Measurements from ENCODE around the gene GRM7.

Gene GRM7

GRCh38 chr3:6971933-6972332 is 111.0 kb downstream of the GRM7 start:
- no peak for DNase-seq (ENCODE audit: low read depth)

DNA sequence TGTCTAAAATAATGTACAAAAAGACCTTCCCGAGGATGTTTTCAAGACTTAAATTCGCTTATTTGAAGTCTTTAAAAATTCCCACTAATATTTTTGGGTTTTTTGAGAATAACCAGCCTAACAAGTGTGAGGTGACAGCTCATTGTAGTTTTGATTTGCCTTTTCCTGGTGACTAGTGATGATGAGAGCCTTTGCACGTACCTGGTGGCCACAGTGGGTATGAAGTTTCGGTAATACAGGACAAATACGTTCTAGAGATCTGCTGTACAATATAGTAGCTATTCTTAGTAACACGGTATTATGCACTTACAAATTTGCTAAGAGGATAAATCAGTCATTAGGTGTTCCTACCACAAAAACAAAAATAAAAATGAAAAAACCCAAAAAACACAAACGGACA is 124.9 kb downstream of the GRM7 start:
- DNase-seq (ENCODE audit: low read depth) = no peak

DNA sequence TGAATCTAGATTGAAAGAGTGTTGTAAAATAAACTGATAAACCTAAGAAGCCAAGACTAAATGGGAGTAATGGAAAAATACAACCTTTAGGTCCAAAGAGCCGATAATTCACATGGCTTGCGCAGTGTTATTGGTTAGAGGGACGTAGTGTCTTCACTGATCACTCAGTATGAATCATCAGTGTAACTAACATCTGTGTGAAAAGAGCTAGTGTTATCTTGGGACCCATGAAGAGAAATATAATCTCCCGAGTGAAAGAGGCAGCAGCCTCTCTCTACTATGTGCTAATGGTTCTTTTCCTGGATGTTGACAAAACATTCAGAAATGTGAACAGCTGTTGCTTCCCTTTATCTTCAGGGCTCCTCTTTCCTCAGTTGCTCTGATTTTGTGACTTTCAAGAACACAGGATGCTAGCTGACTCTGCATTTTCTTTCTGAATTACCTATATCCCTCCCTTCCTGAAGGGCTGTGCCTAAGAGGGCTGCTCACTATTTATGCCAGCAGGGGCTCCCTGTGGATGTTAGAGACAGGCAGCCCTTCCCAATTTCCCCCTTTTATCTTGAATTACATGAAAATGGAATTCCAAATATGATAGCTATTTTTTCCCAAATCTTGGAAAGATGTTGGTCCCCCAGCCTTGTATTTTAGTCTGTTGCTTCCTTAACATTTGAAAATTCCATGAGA is 128.8 kb downstream of the GRM7 start:
- no peak for DNase-seq (ENCODE audit: low read depth)

GRCh38 chr3:6994081-6994668 is 133.3 kb downstream of the GRM7 start:
- DNase-seq (ENCODE audit: low read depth) = no peak

DNA sequence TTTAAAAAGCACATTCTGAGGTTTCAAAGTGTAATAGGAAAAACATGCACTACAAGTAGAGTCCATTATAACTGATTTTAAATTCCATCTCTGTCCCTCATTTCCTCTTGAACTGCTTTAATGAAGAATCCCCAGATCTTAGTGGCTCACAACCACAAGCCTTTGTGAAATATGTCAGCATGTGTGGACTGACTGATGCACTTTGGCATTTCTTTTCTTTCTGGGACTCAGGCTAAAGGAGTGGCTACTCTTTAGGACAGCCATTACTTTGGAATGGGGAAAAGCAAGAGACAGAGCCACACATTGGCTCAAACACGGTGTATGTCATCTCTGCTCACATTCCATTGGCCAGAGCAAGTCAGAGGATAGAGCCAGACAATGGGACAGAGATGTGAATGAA is 139.6 kb downstream of the GRM7 start:
- no peak for DNase-seq (ENCODE audit: low read depth)

- no peak for DNase-seq (ENCODE audit: low read depth)
These were observed 140.5 kb downstream of the GRM7 start for GRCh38 chr3:7001370-7001769.

GRCh38 chr3:7015683-7016440 is 154.9 kb downstream of the GRM7 start:
- no peak for DNase-seq (ENCODE audit: low read depth)

- no peak for DNase-seq (ENCODE audit: low read depth)
These were observed 164.8 kb downstream of the GRM7 start for GRCh38 chr3:7025581-7026300.

DNA sequence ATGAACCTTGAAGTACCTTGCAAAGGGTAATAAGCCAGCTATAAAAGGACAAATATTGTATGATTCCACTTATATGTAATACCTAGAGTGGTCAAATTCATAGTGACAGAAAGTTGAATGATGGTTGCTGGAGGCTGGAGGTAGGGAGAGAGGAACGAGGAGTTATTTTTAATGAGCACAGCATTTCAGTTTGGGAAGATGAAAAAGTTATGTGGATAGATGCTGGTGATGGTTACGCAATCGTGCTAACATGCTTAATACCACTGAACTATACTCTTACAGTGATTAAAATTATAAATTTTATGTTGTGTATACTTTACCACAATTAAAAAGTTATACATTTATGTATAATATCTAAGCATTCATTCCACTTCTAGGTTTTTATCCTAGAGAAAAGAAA is 168.6 kb downstream of the GRM7 start:
- DNase-seq (ENCODE audit: low read depth) = no peak

DNA sequence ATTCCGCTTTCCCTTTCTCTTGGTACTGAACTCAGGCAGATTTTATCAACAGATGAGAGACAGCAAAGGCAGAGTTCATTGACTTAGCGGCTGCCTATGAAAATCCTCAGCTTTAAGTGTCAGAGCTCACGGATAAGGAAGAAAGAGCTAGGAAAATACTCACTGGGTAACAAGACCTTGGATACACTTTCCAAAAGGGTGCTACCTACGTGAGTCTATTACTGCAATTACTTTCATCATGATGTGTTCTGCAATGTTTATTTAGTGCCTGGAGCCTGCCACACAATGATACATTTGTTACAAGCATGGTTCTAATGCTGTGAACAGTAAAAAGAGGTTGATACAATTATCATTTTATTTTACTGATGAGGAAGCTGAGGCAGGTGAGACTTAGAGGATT is 177.5 kb downstream of the GRM7 start:
- DNase-seq (ENCODE audit: low read depth) = no peak

GRCh38 chr3:7062714-7063113 is 201.8 kb downstream of the GRM7 start:
- no peak for DNase-seq (ENCODE audit: low read depth)

DNA sequence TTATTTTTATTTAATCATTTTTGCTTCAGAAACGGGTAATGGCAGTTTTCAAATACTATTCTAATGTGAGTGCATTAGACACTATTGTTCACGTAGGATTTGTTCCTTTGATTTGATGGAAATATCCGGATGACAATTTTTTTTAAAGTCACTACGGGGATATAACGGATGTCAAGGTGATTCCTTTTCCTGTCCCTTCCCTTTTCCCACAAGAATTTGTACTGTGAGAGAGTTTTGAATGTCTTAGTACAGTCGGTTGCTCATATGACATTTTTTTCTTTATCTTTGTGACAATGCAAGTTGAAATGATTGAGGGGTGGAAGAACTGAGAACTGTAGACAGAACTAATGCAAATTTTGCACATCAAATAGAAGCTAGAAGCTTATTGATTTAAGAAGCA is 209.5 kb downstream of the GRM7 start:
- DNase-seq (ENCODE audit: low read depth) = no peak

DNA sequence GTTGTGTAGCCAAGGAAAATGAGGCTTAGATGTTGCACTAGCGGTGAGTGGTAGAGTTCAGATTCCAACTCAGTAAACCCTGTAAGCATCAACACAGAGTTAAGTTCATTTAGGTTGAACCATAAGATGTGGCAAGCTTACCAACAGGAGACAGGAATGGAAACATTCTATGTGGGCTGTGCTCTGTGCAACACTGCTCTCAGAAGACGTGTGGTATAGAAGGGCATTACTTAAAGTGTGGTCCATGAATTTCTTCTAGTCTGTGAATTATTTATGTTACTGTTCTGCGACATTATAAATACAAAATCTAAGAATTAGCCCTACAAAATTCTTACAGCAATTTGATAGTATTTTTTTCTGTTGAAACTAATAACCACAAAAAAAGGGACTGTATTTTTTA is 213.3 kb downstream of the GRM7 start:
- DNase-seq (ENCODE audit: low read depth) = no peak

GRCh38 chr3:7075117-7075516 is 214.2 kb downstream of the GRM7 start:
- DNase-seq (ENCODE audit: low read depth) = no peak

DNA sequence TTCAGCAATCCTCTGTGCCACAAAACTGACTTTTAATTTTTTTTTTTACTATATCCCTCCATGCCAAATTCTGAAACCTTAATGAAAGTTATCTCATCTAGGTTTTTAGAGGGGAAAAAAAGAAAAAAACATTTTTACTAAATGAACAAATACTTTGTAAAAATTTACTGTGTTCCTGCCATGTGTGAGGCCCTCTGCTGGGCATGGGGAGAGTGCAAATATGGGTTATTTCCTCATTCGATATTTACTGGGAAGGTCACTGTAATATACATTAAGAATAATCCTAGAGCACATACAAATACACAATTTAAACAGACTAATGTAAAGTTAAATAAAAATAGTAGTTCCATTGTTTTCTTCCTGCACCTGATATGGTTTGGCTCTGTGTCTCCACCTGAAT is 215.0 kb downstream of the GRM7 start:
- DNase-seq (ENCODE audit: low read depth) = no peak

GRCh38 chr3:7082244-7082643 is 221.3 kb downstream of the GRM7 start:
- DNase-seq (ENCODE audit: low read depth) = no peak

GRCh38 chr3:7086417-7086816 is 225.5 kb downstream of the GRM7 start:
- no peak for DNase-seq (ENCODE audit: low read depth)

DNA sequence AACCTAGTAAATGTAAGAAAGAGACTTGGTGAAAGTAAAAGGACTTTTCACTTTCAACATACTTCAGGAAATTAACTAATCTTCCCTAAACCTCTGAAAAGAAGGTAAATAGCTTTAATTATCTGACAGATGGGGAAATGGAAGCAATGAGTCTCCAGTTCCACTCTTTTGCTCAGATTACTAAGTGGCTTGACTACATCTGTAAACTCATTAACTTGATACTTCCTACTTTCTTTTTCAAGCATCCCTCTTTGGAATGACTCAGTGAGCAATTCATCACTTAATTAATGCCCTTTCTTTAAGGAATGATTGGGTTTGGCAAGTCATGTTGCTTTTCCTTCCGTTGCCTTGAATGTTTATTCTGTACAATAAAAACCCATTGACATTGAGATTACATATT is 234.2 kb downstream of the GRM7 start:
- no peak for DNase-seq (ENCODE audit: low read depth)

DNA sequence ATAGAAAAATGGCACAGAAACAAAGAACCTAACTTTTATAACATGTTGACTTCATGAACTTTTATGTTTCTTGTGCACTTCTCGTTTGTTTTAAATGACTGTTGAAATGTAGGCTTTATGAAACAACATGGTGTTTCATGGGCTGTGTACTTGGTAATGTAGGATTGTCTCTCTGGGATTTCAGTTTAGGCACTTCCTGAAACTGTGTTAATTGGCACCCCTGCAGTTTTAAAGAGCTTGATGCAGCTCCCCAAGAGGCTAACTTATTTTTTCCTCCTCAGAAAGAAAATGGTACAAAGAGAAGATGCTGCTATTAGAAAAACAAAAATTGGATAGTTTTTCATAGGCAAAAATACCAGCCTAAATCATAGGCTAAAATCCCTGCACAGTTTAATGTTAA is 239.2 kb downstream of the GRM7 start:
- no peak for DNase-seq (ENCODE audit: low read depth)

- DNase-seq (ENCODE audit: low read depth) = no peak
These were observed 245.7 kb downstream of the GRM7 start for GRCh38 chr3:7106635-7107034.

DNA sequence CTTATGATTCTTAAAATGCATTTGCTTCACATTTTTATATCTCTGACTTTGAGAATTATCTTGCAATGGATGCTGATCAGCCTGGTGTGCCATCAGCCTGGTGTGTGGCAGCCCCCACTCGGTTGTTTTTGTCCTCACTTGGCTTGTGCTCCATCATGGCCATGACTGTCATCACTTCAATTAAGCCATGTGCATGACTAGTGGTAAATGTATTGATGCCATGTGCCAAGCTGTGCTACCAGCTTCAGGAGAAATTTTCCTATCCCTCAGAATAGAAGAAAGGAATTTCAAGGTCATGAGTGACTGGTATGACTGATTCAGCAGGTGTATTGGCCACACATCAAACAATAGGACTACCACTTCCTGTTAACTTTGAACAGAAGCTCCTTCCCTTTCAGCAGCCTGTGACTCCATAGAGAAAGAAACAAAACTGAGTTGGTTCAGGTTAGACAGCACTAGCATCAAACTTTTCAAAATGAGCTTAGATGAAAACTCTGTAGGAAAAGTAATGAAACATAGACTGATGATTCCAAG is 251.7 kb downstream of the GRM7 start:
- no peak for DNase-seq (ENCODE audit: low read depth)

DNA sequence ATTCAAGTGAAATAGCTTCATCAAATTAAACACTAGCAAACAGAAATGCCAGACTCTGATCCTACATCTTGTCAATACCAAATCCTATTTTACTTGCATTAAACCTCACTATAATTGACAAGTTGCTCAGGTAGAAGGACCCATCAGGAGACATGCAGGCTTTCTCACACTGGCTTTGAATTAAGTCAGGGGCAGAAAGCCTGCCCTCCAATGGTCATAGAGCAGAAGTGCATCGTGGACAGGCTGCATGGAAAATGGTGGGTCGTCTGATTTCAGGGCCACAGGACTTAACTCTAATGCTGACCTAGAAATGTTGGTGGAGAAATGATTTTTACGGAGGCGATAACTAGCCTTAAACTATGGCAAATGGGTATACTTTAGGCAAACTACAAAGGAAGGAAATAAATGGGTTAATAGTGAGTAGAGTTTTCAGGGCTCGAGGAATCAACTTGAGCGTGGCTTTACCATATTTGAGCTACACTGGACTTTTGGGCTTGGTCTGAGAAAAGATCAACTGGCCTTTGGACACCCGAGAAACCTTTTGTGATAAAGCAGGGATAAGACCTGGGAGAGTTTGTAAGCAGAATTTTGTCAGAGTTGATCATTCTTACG is 283.9 kb downstream of the GRM7 start:
- no peak for DNase-seq (ENCODE audit: low read depth)
